ENCODE results near the gene RAI2. TPM values are rescaled to one million over a fixed set of nuclear protein-coding genes. Genes with fewer than 3 reads are reported as not detected.

The RAI2 gene
- total RNA-seq, 1 donor from 2014 or later: 0.63 TPM

DNA sequence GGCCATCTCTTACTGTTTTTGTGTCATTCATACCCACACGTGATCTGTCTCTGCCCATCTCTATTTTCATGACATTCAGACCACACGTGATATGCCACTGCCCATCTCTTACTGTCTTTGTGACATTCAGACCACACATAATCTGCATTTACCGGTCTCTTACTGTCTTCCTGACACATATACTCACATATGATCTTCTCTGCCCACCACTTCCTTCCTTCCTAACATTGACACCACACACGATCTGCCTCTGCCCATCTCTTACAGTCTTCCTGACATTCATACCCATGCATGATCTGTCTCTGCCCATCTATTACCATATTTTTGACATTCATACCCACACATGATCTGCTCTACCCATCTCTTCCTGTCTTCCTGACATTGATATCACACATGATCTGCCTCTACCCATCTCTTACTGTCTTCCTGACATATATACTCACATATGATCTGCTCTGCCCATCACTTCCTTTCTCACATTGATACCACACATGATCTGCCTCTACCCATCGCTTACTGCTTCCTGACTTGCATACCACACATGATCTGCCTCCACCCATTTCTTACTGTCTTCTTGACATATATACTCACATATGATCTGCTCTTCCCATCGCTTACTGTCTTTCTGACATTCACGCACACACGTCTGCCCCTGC lies 87.7 kb downstream of the RAI2 start:
- H3K4me3 Mint-ChIP-seq: no peak overlapping the region
- H3K36me3 Mint-ChIP-seq (ENCODE audit: low read depth): no peaks in the 10 kb centered on the region
- TF ChIP-seq, protein P1, sequence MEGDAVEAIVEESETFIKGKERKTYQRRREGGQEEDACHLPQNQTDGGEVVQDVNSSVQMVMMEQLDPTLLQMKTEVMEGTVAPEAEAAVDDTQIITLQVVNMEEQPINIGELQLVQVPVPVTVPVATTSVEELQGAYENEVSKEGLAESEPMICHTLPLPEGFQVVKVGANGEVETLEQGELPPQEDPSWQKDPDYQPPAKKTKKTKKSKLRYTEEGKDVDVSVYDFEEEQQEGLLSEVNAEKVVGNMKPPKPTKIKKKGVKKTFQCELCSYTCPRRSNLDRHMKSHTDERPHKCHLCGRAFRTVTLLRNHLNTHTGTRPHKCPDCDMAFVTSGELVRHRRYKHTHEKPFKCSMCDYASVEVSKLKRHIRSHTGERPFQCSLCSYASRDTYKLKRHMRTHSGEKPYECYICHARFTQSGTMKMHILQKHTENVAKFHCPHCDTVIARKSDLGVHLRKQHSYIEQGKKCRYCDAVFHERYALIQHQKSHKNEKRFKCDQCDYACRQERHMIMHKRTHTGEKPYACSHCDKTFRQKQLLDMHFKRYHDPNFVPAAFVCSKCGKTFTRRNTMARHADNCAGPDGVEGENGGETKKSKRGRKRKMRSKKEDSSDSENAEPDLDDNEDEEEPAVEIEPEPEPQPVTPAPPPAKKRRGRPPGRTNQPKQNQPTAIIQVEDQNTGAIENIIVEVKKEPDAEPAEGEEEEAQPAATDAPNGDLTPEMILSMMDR (conservative IDR thresholded peaks at IDR 0.05): no peak
- no peaks in the 10 kb centered on the region for H3K27me3 Mint-ChIP-seq (ENCODE audit: low read depth)
- no peaks in the 10 kb centered on the region for H3K4me1 Mint-ChIP-seq
- H3K27ac Mint-ChIP-seq (ENCODE audit: unreplicated experiment): no peak overlapping the region
- no peaks in the 10 kb centered on the region for H3K9me3 Mint-ChIP-seq
- no peak for DNase-seq (ENCODE audit: low read depth, low spot score)

DNA sequence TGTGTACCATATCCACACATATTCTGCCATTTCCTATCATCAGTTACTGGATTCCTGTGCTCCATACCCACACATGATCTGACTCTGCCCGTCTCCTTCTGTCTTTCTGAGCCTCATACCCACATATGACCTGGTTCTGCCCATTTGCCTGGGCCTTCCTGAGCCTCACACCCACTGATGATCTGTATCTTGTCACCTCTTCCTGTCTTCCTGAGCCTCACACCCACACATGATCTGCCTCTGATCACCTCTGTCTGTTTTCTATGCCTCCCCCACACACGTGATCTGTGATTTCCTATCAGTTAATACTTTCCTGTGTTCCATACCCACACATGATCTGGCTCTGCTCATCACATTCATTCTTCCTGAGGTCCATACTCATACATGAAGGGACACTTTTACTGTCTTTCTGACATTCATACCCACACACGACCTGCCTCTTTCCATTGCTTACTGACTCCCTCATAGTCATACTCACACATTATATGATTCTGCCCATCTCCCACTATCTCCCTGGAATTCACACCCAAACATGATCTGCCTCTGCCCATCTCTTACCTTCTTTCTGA lies 91.3 kb downstream of the RAI2 start:
- Mint-ChIP-seq H3K4me3 (no peak overlapping the region), H3K9me3 (no peaks in the 10 kb centered on the region), H3K36me3 (ENCODE audit: low read depth) (no peaks in the 10 kb centered on the region), H3K27me3 (ENCODE audit: low read depth) (no peaks in the 10 kb centered on the region), H3K4me1 (no peaks in the 10 kb centered on the region), H3K27ac (ENCODE audit: unreplicated experiment) (no peak overlapping the region)
- TF ChIP-seq, protein P1 (conservative IDR thresholded peaks at IDR 0.05): no peak
- no peak for DNase-seq (ENCODE audit: low read depth, low spot score)

DNA sequence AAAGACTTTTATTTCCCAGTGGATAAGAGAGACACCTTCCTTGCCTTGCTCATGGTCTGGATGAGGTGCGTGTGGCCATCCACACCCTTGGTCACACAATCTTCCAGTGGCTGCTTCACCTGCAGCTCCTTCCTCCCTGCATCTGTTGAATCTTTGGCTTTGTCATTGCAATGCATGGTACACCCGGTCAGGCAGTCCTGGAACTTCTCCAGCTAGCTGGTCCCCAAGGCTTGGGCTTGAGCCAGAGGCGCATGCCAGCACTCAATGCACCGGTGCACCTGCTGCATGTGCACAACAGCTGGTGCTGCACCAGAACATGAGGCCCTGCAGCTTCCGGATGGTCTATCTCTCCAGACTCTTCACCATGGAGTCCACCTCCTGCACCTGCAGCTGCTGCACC lies 92.1 kb downstream of the RAI2 start:
- H3K9me3 Mint-ChIP-seq: no peaks in the 10 kb centered on the region
- TF ChIP-seq, protein P1 (conservative IDR thresholded peaks at IDR 0.05): no peak
- no peaks in the 10 kb centered on the region for H3K27me3 Mint-ChIP-seq (ENCODE audit: low read depth)
- H3K27ac Mint-ChIP-seq (ENCODE audit: unreplicated experiment): no peak overlapping the region
- H3K36me3 Mint-ChIP-seq (ENCODE audit: low read depth): no peaks in the 10 kb centered on the region
- no peaks in the 10 kb centered on the region for H3K4me1 Mint-ChIP-seq
- DNase-seq (ENCODE audit: low read depth, low spot score): no peak
- H3K4me3 Mint-ChIP-seq: no peak overlapping the region

DNA sequence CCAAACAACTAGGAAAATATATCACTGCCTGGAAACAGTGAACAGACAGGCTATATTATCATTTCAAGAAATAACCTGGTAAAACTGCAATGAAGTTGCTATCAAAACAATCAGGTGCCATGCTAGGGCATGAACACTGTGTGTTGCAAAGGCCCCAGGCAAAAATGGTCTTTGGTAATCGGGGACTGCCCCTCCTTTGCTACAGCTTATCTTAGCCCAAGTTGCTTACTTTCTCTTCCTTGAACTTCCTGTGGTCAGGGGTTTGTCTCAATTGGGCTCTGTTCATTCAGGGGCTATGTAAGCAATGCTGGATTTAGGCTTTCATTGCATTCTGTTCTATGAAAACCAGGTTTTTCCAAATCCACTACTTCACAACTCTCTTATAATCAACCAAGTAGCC lies 93.4 kb downstream of the RAI2 start:
- Mint-ChIP-seq H3K9me3 (no peaks in the 10 kb centered on the region), H3K27ac (ENCODE audit: unreplicated experiment) (no peak overlapping the region), H3K4me3 (no peak overlapping the region), H3K36me3 (ENCODE audit: low read depth) (no peaks in the 10 kb centered on the region), H3K27me3 (ENCODE audit: low read depth) (no peaks in the 10 kb centered on the region), H3K4me1 (no peaks in the 10 kb centered on the region)
- DNase-seq (ENCODE audit: low read depth, low spot score): no peak
- TF ChIP-seq, protein P1 (conservative IDR thresholded peaks at IDR 0.05): no peak

DNA sequence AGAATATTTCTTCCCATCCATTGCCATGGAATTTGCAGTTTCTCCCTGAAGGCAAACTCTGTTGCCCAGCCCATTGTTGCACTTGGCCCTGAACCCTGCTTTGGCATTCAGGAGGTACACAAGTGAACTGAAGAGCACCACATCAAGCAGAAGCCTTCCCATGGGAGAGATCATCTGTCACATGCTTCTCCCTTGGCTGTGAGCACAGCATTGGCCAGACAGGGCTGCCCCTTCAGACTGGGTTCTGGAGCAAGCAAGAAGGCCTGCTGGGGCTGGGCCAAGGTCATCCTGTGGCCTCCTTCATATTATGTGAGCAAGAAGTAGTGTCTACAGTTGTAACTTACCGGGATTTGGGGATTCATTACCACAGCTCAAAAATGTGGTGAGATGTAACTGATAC lies 101.1 kb downstream of the RAI2 start:
- no peak for DNase-seq (ENCODE audit: low read depth, low spot score)
- Mint-ChIP-seq H3K36me3 (ENCODE audit: low read depth) (no peaks in the 10 kb centered on the region), H3K4me1 (no peaks in the 10 kb centered on the region), H3K27ac (ENCODE audit: unreplicated experiment) (no peak overlapping the region), H3K27me3 (ENCODE audit: low read depth) (no peaks in the 10 kb centered on the region), H3K4me3 (no peak overlapping the region), H3K9me3 (peaks cover 2% of the 10 kb centered on the region)
- TF ChIP-seq, protein P1 (conservative IDR thresholded peaks at IDR 0.05): no peak

All from neural crest cell (in vitro differentiated cells).